Right ventricle myocardium superior (tissue), 1 donor: ENCODE results near the gene TSPAN17. TPM values are rescaled to one million over a fixed set of nuclear protein-coding genes. Genes with fewer than 3 reads are reported as not detected.

Source experiments
- ATAC-seq: fragments of 200-7000 bp; cut with Tn5 transposase; one replicate; pipeline ENCODE4 v1.9.1; 2020; ENCODE audit warnings: mild to moderate bottlenecking; ENCODE audit not compliant: poor library complexity
- DNase-seq: peaks from one replicate; pipeline ENCODE4 v3.0.0-alpha.2; 2020
- intact Hi-C: fragments of 100-400 bp; cut with DNase I; formaldehyde crosslinking; loops from one replicate; pipeline ENCODE4 v1.11.2; 2022
- total RNA-seq: library from RNA; stranded (reverse); fragmentation: NEBNext Ultra II Directional; extraction: Animal tissue kit (Norgen Biotek cat#: 25700); gene quantifications from one replicate; pipeline ENCODE4 v1.2.1, GENCODE V29; 2021
- donor health status: DM: no; HTN: yes; CAD: no; lungs with severe emphysema.

Gene TSPAN17
- total RNA-seq, 1 donor from 2014 or later = 27.4 TPM

DNA sequence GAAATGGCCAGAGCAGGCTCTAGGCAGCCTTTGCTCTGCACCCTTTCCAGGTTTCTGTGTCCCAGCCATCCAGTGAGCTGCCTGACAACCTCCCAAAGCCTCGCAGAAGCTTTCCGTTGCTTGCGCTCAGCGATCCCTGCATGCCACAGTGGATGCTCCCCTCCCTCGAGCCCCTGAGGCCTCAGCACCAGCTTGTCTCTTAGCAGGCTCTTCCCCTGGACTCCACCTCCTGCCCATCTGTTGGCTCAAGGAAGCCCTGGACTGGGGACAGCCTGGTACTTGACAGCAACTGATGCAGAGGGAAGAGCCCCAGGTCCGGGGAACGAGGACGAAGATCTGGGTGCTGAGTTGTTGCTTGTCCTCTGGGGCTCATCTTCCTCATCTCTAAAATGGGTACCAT lies 23.2 kb downstream of the TSPAN17 start:
- ATAC-seq = no peak
- peak; percentile 15 for DNase-seq
- intact Hi-C loops = no loop called here

DNA sequence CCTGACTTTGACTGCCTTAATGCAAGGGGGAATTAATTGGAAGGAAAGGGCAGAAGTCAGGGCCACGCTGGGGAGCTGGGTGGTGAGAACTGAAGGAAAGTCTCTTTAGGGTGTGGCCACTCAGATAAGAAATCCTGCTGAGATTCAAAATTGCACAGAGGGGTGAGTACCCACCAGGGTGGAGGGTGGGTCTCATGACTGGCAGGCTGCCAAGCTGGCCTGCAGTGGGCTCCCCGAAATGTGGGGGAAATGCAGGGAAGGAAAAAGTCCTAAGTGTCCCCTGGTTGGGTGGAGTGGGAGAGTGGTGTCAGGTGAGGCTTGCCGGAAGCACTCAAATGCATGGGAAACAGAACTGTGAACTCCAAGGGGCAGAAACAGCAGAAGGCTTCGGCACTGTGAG lies 24.1 kb downstream of the TSPAN17 start:
- peak; percentile 14 for DNase-seq
- no peak for ATAC-seq
- intact Hi-C loops = no loop called here

DNA sequence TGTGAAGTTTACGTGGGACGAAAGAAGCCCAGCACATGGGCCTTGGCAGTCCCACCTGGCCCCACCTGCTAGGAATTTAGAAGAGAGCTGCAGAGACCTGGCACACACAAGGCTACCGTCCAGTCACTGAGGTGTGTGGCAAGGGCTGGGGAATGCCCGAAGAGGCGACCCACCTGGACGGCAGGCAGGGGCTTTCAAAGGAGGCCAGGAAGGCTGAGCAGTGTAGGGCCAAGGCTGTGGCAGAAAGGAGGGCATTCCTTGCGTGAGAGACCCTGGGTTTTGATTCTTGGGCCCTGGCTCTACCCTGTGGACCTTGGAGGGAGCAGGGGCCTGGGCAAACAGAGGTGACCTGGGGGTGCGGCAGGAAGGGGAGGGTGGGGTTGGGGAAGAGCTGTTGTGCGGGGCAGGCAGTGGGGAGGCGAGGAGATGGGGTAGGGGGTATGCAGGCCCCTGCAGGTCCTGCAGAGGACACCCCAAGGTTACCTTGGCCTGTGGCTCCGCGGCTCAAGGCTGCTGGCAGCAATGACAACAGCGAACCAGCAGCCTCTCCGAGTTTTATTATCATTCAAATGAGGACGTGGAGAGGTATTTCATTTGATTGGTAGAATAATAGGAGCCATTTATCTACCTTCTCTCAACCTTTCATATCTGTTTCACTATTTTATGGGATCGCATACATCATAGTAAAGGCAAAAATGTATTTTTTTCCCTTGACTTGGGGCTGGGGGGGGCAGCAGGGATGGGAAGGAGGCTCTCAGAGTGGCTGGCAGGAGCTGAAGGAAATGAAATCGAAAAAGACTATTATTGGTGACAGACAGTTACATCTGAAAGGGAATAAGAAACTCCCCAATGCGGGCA lies 24.8 kb downstream of the TSPAN17 start:
- peak; percentile 22 for DNase-seq
- intact Hi-C loops = no loop called here
- ATAC-seq = no peak

DNA sequence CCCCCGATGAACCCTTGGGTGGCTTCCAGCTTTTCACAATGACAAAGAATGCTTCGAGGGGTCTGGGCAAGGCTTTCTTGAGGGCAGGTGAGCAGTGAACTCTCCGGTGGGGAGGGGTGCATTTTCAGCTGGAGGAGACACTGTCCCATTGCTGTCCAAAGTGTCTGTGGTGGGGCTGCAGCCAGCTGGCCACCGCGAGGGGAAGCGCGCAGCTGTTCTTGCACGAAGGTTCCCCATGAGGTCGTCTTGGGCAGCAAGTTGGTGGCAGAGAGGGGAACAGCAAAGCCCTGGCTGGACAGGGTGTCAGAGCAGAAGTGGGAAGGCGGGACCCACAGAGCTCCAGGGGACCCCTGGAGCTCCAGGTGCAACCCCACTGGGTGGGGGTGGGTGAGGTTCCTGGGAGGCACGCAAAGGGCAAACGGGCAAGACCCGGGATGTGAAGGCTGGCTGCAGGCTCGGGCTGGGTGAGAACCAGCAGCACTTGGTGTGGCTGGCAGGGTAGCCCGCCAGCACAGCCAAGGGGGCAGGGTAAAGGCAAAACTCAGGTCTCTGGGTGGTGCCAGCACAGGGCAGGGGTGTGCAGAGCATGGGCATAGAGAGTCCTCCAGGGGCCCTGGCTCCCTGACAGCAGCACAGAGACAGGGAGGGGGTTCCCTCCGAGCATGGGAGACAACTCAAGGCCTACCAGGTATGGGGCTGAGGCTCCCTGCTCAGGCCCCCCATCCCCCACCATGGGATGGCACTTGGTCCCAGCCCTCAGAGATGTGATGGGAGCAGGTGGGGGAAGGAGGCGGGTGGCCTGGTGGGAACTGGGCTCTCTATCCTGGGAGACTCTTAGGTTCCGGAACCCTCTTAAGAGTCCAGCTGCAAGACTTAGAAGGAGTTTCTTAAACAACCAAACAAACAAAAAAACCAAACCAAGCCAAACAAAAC lies 26.6 kb downstream of the TSPAN17 start:
- no peak for ATAC-seq
- DNase-seq = peak; percentile 27
- intact Hi-C loops = no loop called here

DNA sequence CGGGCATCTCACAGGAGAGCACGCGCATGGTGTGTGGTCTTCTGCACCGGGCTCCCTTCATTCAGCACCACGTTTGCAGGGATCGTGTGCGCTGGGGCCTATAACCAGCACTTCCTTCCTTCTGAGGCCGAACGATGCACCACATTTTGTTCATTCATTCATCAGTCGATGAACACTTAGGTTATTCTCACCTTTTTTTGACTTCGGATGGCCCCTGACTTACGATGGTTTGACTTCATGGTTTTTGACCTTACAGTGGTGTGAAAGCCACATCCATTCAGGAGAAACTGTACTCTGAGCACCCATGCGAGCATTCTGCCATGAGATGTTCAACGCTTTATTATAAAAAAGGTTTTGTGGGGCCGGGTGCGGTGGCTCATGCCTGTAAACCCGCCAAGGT lies 27.5 kb downstream of the TSPAN17 start:
- intact Hi-C loops = no loop called here
- no peak for ATAC-seq
- peak; percentile 5 for DNase-seq

DNA sequence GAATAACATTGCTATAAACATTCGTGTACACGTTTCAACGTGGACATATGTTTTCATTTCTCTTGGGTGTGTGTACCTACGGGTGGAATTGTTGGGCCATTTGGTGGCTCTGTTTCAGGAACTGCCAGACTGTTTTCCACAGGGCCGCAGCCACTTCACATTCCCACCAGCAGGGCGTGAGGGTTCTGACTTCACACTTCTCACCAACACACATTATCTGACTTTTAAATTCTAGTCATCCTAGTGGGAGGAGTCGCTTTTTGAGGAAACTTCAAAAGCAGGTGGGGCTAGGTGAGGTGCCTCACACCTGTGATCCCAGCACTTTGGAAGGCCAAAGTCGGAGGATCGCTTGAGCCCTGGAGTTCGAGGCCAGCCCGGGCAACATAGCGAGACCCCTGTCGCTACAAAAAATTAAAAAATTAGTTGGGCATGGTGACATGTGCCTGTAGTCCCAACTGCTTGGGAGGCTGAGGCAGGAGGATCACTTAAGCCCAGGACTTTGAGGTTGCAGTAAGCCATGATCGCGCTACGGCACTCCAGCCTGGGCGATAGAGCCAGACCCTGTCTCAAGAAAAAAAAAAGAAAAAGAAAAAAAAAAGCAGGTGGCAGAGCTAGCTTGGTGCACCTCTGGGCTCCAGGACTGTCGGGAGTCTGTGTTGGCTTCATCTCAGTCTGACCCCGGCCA lies 28.5 kb downstream of the TSPAN17 start:
- peak; percentile 13 for DNase-seq
- ATAC-seq = no peak
- intact Hi-C loops = no loop called here

DNA sequence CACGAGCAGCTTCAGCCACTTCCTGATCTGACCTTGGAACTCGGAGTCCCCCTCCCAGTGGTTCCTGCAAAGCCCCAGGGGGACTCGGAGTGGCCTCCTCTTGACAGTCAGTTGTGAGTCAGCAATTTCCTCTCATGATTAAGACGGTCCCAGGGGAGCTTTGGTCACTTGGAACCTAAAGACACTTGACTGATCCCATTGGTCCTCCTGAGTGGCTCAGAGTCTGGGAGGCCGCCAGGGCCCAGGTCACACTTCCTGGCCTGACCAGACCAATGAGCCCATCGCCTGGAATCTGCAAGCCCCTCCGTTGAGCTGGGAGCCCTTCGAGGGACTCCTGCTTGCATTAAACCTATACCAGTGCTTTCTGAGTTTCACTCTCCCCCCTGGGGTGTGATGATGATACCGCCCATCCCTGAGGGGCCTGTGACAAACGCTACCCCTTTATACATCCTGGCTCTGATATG lies 29.1 kb downstream of the TSPAN17 start:
- peak; percentile 25 for ATAC-seq
- DNase-seq = peak; percentile 67
- intact Hi-C loops = no loop called here

DNA sequence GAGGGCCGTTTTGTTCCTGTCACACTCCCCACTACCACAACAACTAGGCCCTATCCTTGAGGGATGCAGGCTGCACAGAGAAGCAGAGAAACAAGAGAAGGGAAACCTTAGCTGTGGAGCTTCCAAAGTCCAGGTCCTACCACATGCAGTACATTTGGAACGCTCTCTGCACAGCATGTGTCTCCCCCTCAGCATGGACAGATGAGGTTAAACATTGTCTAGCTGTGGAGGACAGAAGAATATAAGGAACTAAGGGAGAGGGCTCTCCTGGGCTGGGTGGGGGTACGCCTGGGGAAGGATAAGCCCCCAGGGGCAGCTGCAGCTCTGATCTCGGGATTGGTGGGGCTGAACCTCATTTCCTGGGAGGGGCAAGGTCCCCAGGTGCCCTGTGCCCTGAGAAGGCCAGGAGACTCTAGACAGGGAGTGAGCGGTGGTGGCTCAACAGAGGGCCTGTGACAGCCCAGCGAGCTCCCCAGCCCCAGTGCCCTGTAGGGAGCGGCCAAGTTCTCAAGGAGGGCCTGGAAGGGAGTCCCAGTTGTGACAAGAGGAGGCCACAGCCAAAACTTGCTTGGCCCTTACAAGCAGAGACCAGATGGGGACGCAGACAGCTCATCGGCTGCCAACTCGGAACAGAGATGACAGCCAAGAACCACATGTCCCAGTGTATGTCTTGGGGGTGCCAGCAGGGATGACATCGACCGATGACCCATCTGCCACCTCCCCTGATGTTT lies 30.1 kb downstream of the TSPAN17 start:
- peak; percentile 76 for ATAC-seq
- peak; percentile 66 for DNase-seq
- intact Hi-C loops = no loop called here

DNA sequence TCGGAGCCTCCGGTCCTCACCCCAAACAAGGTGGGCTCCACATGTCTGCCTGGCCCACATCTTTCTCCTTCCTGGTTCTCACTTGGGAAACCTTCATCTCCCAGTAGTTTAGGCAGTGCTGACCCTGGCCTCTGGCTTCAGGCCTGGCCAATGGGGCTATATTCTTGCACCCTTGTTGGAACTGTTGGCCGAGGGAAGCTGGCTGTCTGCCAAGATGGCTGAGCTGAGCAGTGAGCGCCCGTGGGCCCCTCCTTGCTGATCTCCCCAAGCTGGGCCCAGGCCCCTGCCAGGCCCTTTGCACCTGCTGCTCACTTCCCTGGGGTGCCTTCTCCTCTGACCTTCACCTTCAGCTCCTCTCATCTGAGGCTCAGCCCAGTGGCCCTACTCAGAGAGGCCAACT lies 31.3 kb downstream of the TSPAN17 start:
- DNase-seq (peak; percentile 42), ATAC-seq (no peak)
- intact Hi-C loops = no loop called here

DNA sequence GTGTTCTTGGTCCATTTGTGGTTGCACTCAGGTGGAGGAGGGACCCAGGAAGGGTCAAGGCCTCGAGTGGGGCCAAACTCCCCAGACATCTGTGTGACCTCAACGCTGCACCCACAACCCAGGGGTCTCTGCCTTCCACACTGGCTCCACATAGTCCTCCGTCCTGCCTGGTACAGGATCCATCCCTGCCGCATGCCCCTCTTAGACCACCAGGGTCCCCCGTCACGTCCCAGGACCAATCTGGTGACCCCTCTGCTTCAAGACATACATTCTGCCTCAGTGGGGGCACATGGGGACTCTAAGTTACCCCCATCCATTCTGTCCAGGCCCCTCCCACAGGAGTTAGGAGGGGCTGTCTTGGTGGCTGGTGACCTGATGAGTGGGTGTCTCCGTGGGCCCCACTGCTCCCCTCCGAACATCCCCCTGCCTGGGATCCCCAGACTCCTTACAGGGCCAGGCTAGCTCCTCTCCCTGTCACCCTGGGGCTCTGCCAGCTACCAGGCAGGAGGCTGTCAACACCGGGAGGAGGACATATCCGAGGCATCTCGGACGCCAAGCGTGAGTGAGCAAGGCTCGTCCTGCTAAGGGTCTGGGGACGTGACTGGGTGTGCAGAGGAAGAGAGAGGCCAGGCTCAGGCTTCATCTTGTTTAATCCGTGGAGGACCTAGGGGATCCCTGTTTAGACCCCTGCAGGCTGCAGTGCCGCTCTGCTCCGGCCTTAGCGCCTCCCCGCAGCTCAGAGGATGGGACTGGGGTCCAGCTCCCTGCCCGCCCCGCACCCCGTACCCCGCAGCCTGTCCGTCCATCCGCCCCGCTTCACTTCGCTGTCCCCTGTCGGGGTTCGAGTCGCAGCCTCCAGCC lies 32.3 kb downstream of the TSPAN17 start:
- intact Hi-C loops = no loop called here
- DNase-seq = peak; percentile 63
- peak; percentile 59 for ATAC-seq

DNA sequence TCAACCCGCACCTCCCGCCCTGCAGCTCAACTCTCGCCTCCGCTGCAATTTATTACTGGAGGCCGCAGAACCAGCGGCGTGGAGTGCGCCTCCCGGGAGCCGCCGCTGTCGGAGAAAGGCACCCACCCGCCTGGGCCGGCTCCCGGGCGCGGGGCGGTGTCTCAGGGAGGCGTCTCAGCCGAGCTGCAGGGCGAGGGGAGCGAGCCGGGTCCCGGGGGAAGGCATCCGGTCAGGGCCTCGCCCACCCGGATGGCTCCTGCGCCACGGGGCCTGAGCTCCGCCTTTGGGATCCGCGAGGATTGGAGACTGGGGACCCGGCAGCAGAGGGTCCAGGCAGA lies 32.9 kb downstream of the TSPAN17 start:
- DNase-seq (no peak), ATAC-seq (no peak)
- intact Hi-C loops = no loop called here

DNA sequence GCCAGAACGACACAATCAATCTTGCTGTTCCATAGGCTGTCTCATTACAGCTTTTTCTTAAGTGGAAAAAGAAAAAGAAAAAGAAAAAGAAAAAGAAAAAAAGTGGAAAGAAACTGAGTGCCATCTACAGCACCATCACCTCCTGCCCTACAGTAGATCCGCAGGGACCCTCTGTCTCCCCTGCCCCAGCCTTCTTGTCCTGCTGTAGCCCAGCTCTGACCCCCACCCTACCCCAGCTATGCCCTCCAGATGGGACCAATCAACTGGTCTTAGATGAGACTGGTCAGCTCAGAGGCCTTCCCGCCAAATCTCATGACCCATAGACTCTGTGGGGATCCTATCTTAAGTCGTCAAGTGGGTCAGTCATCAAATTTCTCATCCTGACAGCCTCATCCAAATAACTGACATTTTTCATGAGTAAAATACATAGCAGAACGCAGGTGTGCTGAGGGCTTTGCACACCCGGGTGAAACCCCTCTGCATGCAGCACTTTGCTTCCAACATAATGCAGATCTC lies 34.8 kb downstream of the TSPAN17 start:
- DNase-seq = peak; percentile 3
- no peak for ATAC-seq
- intact Hi-C loops = no loop called here

DNA sequence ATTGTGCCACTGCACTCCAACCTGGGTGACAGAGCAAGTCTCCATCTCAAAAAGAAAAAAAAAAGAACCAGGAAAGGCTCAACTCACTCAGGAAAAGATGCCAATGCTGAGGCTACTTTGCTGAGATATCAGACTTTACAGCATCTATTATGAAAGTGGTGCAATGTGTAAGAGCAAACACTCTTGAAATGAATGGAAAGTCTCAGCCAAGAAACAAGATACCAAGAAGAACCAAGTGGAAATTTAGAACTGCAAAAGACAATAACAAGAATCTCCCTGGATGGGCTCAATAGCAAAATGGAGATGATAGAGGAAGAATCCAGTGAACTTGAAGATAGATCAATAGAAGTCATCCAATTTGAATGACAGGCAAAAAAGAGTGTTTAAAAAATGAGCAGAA lies 37.7 kb downstream of the TSPAN17 start:
- DNase-seq (no peak), ATAC-seq (no peak)
- intact Hi-C loops = no loop called here

DNA sequence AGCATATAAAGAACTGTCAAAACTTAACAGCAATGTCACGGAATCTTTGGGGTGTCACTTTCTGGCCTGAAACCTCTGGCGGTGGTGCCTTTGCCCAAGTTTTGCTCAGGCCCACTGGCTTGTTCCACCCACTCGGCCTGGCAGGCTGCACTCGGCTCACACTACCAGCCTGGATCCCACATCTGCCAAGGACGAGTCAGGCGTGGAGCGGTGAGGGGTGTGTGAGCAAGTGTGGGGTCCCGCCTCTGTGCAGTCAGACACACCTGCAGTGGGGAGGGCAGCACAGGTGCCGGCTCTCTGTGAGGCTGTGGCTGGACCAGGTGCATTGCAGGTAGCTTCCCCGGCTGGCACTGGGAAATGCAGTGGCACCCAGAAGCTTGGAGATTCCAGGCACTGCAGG lies 40.0 kb downstream of the TSPAN17 start:
- ATAC-seq = no peak
- DNase-seq = no peak
- intact Hi-C loops = no loop called here

DNA sequence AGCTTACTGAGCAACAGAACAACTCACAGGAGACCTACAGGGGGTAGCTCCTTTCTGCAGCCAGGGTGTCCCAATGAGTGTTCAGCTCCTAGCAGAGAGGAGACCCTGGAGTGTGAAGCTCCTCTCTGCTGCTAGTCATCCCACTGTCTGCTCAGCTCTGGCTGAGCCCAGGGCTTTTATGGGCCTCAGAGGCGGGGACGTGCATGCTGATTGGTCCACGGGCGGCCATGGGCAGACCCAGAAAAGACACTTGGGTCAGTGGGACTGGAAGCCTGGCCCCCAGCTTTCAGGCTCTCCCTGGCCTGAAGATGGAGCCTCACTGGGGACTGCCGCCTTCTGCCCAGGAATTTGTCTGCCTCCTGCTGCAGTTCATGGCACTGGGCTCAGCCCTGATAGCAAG lies 40.6 kb downstream of the TSPAN17 start:
- ATAC-seq (no peak), DNase-seq (no peak)
- intact Hi-C loops = no loop called here

DNA sequence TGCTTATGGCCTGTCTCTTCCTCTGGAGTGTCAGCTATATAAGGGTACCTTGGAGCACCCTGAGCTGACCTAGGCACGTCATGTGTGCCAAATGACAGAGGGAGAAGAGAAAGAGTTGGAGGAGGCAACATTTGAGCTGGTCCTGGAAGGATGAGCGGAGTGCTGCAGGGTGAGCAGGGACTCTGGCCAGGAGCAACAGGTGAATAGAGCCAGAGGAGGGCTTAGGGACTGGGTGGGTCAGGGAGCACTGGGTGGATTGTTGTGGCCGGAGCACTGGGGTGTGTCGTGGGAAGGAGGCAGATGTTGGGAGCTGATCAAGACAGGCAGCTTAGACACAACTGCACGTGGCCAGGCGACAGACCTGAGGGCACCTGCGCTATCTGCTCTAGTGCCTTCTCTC lies 43.6 kb downstream of the TSPAN17 start:
- ATAC-seq (no peak), DNase-seq (no peak)
- intact Hi-C loops = no loop called here

DNA sequence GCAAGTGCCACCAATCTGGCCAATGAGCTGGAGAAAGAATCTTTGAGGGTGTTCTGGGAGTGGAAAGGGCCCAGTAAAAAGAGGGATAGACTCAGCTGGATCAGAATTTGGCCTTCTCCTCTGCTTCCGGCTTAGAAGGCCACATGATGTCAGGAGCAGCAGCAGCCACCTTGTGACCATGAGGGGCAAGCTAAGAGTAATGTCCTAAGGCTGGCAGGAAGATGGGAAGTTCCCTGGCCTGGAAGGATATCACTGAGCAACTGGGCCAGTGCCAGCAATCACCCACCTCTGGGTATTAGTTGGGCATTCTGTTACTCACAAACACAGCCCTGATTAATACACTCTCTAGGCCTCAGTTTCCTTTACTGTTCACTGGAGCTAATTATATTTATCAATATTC lies 44.2 kb downstream of the TSPAN17 start:
- ATAC-seq (no peak), DNase-seq (no peak)
- intact Hi-C loops = no loop called here

DNA sequence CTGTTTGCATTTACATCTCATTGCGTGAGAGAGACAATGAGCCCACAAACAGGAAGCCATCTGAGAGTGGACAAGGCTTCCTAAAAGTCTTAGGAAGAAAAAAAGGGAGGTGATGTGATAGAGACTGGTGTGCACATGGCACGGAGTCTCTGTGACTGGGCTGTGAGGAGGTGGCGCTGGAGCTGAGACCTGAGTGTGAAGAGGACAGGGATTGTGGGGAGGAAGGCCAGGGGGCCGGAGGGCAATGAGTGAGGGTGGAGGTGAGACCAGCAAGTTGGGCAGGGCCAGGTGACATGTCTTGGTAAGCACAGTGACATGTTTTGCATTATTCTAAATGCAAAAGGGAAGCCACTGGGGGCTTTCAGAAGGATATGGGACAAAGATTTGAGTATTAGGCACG lies 45.0 kb downstream of the TSPAN17 start:
- intact Hi-C loops = no loop called here
- ATAC-seq (no peak), DNase-seq (no peak)
